CD4-positive, alpha-beta T cell treated with Interleukin-12 subunit alpha and Interleukin-12 subunit beta, for 1 hour (primary cell): Measurements from ENCODE around the gene SEC14L3.

Experiments
- DNase-seq: peaks from one replicate; pipeline ENCODE4 v3.0.0-alpha.2; 2020

Gene SEC14L3

DNA sequence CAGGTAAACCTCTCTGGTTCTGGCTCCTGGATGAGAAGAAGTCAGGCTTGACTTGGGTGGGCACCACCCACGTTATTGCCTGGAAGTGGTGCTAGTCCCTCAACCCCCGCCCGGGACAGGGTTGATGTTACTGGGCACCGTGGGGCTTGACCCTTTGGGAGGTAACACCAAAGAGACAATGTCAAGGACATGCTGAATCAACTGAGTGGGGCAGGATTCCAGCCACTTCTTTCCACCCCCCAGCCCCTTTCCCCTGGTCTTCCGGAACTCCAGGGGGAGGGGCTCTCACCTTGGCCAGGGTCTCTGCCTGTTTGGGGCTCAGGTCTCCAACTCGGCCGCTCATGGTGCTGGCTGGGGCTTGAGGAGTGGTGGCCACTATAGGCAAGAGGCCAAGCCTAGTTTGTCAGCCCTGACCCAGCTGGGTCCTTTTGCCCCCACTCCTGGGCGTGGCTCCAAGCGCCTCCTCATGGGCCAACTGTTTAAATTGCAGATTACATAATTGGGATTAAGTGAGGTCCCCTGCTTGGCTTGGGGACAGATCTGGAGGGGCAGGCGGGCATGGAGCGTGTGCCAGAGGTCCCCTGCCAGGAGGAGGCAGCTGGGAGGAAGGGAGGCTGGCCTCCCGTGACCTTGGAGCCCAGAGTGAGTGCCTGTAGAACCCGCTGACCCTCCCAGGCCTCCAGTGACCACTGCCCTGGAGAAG is at the start of gene SEC14L3:
Gene SEC14L3 (minus strand): TSS at position 402 of the 703 bp plus-strand sequence. CDS start 59 bp downstream, at position 343.
- DNase-seq, result no peak

DNA sequence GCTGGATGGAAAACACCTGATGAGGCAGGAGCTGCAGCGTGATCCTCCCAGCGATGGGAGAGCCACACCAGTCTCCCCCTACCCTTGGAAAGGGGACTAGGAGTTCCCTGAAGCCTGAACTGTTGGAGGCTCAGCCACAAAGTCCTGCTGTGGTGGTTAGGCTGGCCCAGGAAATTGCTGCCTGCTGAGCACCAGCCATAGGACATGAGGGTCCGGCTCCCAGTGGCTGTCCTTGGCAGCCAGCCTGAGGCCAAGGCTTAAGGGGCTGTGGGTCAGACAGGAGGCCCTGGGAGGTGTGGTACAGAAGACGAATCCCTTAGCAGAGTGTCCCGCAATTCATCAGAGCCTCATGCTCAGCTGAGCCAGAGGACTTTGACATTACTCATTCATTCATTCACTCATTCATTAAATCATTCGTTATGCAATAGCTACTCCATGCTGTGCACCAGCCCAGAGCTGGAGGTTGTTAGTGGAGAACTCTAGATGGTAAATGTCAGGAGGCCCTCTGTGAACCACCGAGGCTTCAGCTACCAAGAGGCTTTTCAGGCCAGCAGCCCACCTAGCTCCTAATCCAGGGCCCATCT is 48.1 kb upstream of the SEC14L3 start:
- DNase-seq, result no peak

DNA sequence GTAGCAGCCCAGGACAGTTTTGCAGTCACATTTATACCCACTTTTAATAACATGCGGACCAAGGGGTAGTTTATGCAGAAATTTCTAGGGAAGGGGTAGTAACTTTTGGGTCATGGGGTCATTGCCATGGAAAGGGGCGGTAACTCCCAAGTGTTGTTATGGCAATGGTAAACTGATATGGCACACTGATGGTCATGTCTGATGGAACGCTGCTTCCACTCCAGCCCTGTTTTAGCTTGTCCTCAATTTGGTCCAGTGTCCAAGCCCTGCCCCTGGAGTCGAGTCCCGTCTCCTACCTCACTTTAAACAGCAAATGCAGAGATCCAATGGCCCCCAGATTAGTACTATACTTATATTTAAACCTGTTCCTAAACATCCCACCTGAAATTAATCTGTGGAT is 44.9 kb upstream of the SEC14L3 start:
- no peak for DNase-seq

DNA sequence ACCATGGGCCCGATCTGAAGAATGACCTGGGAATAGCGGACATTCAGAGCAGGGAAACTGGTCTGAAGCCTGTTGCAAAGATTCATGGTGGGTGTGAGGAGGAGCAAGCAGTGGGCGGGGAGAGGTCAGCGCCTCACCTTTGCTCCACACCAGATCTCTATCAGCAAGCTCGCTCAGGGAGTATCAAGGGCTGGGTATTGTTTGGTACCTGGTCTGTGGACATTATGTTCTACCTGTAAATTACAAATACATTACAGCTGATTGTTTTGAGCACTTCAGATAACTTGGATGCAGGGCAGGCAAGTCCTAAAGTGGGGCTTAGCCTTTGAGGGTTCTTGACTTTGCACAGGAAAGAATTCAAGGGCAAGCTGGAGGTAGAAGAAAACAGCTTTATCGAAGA is 44.5 kb upstream of the SEC14L3 start:
- no peak for DNase-seq

DNA sequence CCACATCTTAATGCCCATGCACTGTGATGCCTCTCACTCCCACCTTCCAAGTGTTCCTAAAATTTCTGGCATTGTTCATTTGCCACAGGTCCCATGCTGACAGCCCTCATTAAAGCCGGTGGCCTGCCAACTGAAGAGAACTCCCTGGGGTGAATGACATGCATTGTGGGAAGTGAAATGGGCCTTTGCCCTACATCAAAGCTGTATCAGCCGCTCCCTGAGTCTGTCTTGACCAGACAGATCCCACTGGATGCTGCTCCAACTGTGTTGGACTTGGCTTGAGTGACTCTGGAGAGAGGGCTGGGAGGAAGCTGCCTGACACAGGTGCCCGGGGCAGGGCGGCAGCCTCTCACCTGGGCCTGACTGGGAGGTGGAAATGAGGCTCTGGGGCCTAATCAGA is 42.4 kb upstream of the SEC14L3 start:
- DNase-seq, result no peak

DNA sequence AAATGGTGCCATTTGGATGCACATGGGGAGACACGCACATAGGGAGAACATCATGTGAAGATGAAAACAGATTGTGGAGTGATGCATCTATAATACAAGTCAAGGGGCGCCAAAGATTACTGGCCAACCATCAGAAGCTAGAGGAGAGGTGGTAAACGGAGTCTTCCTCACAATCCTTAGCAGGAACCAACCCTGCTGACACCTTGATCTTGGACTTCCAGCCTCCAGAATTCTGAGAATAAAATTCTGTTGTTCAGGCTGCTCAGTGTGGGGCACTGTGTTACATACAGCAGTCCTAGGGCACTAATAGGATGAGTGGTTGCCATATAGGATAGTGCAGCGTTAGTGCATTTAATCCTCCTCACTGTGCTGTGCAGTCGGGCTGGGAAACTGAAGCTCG is 41.6 kb upstream of the SEC14L3 start:
- DNase-seq, result no peak

DNA sequence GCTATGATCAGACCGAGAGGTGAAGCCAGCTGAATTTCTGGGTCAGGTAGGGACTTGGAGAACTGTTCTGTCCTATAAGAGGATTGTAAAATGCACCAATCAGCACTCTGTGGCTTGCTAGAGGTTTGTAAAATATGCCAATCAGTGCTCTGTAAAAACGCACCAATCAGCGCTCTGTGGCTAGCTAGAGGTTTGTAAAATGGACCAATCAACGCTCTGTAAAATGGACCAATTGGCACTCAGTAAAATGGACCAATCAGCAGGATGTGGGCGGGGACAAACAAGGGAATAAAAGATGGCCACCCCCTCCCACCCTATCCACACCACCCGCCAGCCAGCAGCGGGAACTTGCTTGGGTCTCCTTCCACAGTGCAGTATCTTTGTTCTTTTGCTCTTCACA is 40.1 kb upstream of the SEC14L3 start:
- DNase-seq, result no peak

DNA sequence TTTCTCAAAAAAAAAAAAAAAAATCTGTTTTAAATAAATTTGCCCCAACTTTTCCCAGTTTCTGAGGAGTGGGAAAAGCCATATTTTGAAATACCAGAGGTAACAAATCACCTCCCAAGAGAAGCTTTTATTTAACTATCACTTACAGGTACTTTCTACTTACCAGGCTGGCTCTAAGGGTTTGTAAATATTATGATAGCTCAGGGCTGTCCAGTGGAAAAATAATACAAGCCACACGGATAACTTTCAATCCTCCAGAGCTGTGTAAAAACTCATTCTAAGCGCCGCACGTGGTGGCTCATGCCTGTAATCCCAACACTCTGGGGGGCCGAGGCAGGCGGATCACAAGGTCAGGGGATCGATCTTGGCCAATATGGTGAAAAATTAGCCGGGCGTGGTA is 39.3 kb upstream of the SEC14L3 start:
- no peak for DNase-seq

DNA sequence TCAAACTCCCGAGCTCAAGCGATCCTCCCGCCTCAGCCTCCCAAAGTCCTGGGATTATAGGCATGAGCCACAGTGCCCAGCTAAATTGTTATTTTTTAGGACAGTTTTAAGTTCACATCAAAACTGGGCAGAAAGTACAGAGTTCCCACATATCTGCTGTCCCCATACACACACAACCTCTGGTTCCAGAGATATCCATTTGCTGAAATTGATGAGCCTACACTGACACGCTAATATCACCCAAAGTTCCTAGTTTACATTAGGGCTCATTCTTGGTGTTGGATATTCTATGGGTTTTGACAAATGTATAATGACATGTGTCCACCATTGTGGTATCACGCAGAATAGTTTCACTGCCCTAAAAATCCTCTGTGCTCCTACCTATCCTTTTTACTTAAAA is 36.4 kb upstream of the SEC14L3 start:
- DNase-seq, result no peak

DNA sequence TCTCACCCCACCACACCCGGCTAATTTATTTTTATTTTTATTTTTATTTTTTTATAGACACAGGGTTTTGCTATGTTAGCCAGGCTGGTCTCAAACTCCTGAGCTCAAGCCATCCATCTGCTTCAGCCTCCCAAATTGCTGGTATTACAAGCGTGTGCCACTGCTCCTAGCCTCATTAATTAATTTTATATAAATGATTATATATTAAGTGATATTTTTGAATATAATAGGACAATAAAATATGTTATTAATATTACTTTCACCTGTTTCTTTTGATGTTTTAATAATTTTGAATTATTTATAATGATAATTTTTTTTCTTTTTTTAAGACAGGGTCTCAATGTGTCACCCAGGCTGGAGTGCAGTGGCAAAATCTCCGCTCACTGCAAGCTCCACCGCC is 35.9 kb upstream of the SEC14L3 start:
- no peak for DNase-seq

DNA sequence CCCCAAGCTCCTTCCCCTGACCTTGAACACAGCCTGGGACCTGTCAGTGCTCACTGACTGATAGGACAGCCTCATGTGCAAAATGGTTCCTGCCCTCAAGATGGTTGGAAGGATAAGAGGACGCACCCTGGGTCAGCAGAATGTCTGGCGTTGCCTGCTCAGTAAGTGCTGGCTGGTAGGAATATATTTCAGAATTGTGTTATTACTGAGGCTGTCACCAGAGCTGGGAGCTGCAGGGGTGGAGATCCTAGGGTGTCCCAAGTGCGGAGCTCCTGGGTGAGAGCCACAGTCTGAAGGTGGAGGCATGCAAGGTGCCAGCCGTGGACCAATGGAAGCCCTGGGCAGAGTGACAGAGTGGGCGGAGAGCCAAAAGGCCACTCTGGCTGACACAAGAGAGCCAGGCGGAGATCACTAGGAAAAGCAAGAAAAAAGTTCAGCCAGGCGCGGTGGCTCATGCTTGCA is 34.7 kb upstream of the SEC14L3 start:
- DNase-seq, result no peak

DNA sequence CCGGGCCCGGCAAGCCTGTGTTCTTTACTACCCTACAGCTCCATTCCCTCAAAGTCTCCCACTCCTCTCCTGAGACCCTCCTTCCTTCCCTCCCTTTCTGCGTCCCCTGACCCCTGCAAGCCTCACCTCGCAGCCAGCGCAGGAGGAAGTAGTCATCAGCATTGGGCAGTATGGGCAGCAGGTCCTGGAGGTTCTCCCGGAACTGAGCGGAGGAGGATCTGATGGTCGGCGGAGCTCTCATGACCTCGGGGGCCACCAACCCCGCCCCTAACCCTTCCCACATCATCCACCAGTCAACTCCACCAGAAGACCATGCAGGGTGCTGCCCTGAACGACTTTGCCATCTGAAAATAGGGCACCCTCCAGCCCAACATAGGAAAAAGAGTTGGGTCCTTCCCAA is 31.7 kb upstream of the SEC14L3 start:
- DNase-seq, result no peak

DNA sequence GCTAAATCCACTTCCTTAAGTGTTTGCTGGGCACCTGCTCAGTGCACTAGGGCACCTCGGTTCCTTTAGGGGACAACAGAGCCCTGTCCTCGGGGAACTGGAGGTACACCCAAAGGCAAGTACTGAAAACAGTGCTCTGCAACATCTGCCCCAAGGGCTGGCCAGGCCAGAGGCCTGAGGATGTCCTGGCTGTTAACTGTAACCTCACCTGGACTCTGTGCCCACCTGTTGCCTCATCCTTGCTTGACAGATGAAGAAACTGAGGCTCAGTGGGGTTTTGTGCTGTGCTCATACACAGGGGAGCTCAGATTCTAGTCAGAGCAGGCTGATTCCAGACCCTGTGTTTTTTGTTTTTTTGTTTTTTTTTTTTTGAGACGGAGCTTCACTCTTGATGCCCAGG is 31.1 kb upstream of the SEC14L3 start:
- no peak for DNase-seq

DNA sequence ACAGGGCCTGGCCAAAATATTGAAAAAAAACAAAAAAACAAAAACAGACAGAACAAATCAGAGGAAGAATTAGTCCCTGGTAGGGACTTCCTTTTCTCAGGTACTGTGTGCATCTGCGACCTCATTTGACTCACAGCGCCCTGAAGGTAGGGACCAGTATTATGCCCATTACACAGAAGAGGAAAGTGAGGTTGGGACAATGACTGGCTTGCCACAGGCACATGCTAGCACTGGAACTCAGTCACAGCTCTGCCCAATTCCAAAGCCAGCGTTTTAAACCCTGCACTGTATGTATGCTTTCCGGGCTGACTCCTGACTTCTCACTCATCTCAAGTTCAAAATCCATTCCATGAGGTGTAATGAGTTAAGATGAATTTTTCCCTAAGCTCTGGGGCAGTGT is 30.3 kb upstream of the SEC14L3 start:
- no peak for DNase-seq

DNA sequence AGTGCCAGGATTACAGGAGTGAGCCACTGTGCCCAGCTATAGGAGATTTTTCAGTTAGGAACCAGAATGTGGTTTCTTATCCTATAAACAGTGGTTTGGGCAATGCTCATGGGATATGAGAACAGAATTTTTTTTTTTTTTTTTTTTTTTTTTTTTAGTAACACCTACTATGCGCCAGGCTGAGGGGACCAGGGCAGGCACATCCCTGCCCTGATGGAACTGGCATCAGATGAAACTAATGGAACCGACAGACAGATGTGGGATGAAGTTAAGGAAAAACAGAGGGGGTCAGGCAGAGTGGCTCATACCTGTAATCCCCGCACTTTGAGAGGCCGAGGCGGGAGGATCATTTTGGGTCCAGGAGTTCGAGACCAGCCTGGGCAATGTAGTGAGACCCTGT is 28.8 kb upstream of the SEC14L3 start:
- no peak for DNase-seq

DNA sequence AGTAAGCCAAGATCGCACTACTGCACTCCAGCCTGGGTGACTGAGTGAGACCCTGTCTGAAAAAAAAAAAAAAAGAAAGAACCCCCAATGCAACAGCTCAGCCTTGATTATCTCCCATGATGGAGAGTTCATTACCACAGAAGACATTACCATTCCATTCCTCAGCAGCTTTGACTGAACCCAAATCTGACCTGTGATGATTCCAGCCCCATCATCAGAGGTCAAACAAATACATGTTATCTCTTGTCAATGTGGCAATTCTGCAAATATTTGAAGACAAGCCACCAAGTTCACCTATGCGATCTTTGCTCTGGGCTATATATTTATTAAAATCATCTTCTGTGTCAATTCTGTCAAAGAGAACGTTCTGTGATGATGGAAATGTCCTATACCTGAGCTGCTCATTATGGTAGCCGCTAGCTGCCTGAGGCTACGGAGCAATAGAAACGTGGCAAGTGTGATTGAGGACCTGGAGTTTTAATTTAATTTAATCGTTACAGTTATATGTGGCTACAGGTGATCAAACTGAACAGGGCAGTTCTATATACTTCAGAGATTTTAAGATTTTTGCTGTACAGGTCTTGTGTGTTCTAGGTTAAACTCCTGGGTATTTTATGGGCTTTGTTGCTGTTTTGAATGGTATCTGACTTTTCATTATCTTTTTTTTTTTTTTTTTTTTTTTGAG is 25.8 kb upstream of the SEC14L3 start:
- DNase-seq, result no peak

DNA sequence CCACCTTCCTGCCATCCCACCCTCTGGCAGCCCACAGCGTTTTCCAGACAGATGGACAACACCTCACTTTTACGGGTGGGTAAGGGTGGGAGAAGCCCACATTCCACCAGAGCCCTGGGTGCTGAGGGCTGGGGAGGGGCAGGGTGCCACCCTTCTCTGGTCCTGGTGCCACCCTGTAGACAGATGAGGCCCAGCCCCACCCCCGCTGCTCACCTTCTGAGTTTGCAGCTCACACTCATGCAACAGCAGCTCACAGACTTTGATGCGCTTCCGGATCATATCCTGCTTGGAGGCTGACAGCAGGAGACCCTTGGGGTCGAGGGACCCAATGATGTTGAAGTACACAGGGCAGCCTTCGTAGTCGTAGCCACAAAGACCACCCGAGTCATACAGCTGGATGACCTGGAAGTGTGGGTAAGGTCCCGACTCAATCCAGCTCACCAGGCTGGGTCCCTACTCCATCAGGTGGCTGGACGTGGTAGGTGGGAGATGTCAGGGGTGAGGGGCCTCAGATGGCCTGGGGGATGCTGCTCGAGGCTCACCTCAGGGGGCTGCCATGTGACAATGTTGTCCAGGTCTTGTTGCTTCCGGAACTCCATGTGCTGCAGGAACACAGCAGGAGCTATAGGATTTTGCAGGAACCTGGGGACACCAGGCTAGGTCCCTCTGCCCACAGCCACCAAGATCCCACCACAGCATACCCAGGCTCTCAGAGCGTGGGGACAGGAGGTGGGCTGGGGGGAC is 23.4 kb upstream of the SEC14L3 start:
- DNase-seq, result no peak

DNA sequence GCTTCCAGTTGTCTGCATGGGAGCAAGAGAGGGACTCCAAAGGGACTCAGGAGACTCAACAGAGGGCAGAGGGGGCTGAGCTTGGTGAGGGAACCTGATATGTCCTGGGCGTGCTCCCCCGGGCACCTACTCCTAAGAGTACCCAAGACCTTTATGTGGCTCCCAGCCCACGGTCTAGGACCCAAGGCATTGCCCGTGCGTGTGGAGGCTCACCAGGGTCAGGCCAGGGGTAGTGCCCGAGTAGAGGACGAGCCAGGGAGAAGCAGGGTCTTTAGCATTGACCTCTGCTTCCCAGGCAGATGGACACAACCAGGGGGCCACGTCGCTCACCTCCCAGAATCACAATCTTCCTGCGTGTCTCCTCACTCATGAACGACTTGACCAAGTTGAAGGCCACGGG is 20.3 kb upstream of the SEC14L3 start:
- no peak for DNase-seq

DNA sequence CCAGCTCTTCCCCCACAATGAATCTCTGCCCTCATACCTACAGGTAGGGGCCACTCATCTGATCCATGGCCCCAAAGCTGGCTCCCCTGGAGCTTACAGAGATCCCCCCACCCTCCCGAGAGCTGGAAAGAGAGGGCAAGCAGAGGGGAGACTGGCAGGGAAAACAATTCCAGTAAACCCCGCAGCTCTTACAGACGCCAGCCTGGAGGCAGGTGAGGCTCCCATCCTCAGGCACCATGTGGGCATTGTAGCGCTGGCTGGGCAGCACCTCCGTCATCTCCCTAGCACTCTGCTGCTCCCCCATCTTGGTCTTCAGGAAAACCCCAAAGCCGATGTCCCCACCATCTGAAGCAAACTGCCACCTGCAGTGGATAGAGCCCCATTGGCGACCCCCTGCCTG is 19.6 kb upstream of the SEC14L3 start:
- no peak for DNase-seq

DNA sequence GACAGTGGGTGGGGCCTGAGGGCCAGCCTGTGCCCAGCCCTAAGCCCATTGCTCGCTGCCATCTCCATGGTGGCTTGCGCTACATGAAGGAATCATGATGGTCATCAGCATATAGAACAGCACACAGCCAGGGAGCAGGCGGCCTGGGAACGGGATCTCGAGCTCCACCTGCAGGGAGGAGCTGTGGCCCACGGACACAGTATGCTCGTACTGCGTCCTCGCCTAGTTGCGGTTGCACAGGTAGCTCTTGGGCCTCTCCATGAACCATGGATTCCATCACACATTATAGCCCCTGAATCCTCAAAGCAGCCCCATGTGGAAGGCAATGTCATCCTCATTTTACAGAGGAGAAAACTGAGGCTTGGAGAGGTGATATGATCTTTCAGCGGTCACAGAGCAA is 18.6 kb upstream of the SEC14L3 start:
- no peak for DNase-seq

DNA sequence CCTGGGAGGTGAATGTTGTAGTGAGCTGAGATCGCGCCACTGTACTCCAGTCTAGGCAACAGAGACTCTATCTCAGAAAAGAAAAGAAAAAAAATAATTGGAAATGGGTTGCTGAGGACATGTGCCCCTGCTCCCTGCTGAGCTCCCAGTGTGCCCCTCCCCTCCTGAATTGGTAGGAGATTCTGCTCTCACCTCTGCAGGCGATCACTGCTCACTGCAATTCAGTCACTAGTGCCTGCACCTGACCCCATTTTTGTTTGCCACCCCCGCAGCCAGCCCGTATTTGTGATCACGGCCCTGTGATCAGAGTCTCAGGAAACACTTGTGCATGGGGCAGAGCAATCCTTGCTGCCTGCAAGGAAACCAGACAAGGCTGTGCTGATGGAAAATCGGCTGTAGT is 16.3 kb upstream of the SEC14L3 start:
- DNase-seq, result no peak

DNA sequence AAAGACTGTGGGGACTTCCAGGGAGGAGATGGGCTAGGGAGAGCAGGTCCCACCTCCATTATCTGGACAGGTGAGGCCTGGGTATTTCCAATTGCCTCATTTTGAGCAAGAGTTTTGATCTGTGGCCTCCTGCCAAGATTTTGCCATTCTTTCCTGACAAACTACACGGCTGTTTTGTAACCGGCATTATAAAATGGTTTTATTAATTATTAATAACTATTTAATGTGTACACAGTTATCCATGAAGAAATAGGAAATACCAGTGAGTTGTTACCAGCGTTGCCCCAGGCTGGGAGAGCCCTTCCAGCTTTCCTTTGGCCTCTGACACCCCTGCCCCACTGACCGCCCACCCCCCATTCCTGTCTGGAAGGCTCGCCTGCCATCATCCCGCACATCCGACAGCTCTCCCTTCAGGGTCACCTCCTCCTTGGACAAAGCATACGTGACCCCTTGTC is 14.9 kb upstream of the SEC14L3 start:
- DNase-seq, result no peak

DNA sequence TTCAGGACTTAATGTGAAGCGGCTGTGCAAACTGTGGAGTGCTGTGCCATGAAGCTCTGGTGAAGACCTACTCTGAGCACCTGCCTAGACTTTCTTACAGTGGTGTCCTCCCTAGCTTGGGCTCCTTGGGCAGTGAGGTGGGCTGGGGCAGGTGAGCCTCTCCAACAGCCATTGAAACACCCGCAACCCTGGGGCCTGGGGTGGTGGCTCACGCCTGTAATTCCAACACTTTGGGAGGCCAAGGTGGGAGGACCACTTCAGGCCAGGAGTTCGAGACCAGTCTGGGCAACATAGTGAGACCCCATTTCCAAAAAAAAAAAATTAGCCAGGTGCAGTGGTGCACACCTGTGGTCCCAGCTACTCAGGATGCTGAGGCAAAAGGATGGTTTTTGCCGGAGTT is 14.3 kb upstream of the SEC14L3 start:
- DNase-seq, result no peak
